Osteoblast (primary cell): ENCODE data around the gene PDGFD. TPM values are rescaled to one million over a fixed set of nuclear protein-coding genes. Genes with fewer than 3 reads are reported as not detected.

Experiments used
- DNase-seq: peaks from one replicate; pipeline ENCODE4 v3.0.0; 2011; ENCODE audit warnings: low spot score, mixed read lengths; ENCODE audit not compliant: insufficient read length; ENCODE audit errors: missing footprints
- H2AFZ ChIP-seq: 2 replicates; pipeline ENCODE4 v1.6.0; 2011; ENCODE audit warnings: mild to moderate bottlenecking, low read length
- H3K27ac ChIP-seq: 2 replicates; pipeline ENCODE4 v1.5.1; 2011; ENCODE audit warnings: mild to moderate bottlenecking, low read depth, low read length, moderate library complexity
- H3K27me3 ChIP-seq: 2 replicates; pipeline ENCODE4 v1.6.0; 2012; ENCODE audit warnings: mild to moderate bottlenecking, control low read depth, inconsistent platforms, low read length, moderate library complexity; ENCODE audit not compliant: insufficient read depth
- H3K36me3 ChIP-seq: 2 replicates; pipeline ENCODE4 v1.5.1; 2011; ENCODE audit warnings: mild to moderate bottlenecking, low read length, control low read depth, moderate library complexity; ENCODE audit not compliant: insufficient read depth
- H3K4me1 ChIP-seq: 2 replicates; pipeline ENCODE4 v1.5.1; 2011; ENCODE audit warnings: mild to moderate bottlenecking, low read length, control low read depth, moderate library complexity; ENCODE audit not compliant: insufficient read depth
- H3K4me2 ChIP-seq: 2 replicates; pipeline ENCODE4 v1.6.0; 2011; ENCODE audit warnings: mild to moderate bottlenecking, low read length; ENCODE audit not compliant: insufficient read depth
- H3K4me3 ChIP-seq: fragments of 200-600 bp; sonication (generic); 3 replicates; pipeline ENCODE4 v1.5.1; 2012; ENCODE audit warnings: mild to moderate bottlenecking, low read length, inconsistent platforms; ENCODE audit not compliant: insufficient read depth
- H3K79me2 ChIP-seq: 2 replicates; pipeline ENCODE4 v1.6.0; 2012; ENCODE audit warnings: mild to moderate bottlenecking, low read length, control low read depth, inconsistent platforms; ENCODE audit not compliant: insufficient read depth
- H3K9me3 ChIP-seq: 2 replicates; pipeline ENCODE4 v1.5.1; 2011; ENCODE audit warnings: low read depth, low read length, control low read depth
- H4K20me1 ChIP-seq: 2 replicates; pipeline ENCODE4 v1.6.0; 2012; ENCODE audit warnings: mild to moderate bottlenecking, low read length, control low read depth; ENCODE audit not compliant: insufficient read depth
- total RNA-seq: library from RNA; depleted of rRNA; stranded (reverse); fragments of >200 nt; gene quantifications from 2 replicates; pipeline ENCODE4 v1.2.3, GENCODE V29; 2012
- TF ChIP-seq, protein P1 (sequence below): IDR thresholded peaks from 2 replicates; pipeline ENCODE4 v1.5.1; 2011; ENCODE audit warnings: mild to moderate bottlenecking, low read depth, low read length, moderate library complexity; ENCODE audit errors: extremely low read depth

PDGFD gene
- total RNA-seq, 1 donor: 4.7 TPM

GRCh38 chr11:103871923-103872551 is 291.9 kb downstream of the PDGFD start:
- TF ChIP-seq, protein P1, sequence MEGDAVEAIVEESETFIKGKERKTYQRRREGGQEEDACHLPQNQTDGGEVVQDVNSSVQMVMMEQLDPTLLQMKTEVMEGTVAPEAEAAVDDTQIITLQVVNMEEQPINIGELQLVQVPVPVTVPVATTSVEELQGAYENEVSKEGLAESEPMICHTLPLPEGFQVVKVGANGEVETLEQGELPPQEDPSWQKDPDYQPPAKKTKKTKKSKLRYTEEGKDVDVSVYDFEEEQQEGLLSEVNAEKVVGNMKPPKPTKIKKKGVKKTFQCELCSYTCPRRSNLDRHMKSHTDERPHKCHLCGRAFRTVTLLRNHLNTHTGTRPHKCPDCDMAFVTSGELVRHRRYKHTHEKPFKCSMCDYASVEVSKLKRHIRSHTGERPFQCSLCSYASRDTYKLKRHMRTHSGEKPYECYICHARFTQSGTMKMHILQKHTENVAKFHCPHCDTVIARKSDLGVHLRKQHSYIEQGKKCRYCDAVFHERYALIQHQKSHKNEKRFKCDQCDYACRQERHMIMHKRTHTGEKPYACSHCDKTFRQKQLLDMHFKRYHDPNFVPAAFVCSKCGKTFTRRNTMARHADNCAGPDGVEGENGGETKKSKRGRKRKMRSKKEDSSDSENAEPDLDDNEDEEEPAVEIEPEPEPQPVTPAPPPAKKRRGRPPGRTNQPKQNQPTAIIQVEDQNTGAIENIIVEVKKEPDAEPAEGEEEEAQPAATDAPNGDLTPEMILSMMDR: no peak
- Histone ChIP-seq H3K27ac (no peak overlapping the region), H3K36me3 (no peaks in the 10 kb centered on the region), H3K9me3 (no peaks in the 10 kb centered on the region), H3K79me2 (no peaks in the 10 kb centered on the region), H3K27me3 (no peaks in the 10 kb centered on the region), H3K4me3 (no peak overlapping the region), H4K20me1 (no peaks in the 10 kb centered on the region), H2AFZ (no peak overlapping the region), H3K4me1 (no peaks in the 10 kb centered on the region), H3K4me2 (no peak overlapping the region)
- DNase-seq: peak; percentile 11

DNA sequence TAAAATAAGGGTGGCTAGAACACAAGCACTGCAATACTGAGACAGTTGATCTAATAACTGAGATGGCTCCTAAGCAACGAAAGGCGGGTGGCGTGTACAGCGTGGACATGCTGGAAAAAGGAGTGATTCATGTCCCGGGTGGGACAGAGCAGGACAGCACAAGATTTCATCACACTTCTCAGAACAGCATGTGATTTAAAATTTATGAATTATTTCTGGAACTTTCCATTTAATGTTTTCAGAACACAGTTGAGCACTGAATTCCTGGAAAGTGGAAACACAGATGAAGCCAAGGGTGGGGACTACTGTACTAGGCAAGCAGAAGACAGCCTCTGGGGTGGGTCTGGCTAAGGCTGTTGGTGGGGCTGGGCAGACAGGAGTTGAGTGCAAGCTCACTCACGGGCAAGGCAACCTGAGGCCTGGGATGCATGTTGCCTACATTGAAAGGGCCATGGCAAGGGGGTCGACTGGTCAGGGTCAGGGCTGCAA is 293.1 kb downstream of the PDGFD start:
- no peaks in the 10 kb centered on the region for H3K9me3 ChIP-seq
- no peaks in the 10 kb centered on the region for H3K27me3 ChIP-seq
- H3K4me1 ChIP-seq: no peaks in the 10 kb centered on the region
- H3K27ac ChIP-seq: no peak overlapping the region
- H3K79me2 ChIP-seq: no peaks in the 10 kb centered on the region
- TF ChIP-seq, protein P1: no peak
- no peak overlapping the region for H3K4me3 ChIP-seq
- no peaks in the 10 kb centered on the region for H3K36me3 ChIP-seq
- H2AFZ ChIP-seq: no peak overlapping the region
- H4K20me1 ChIP-seq: no peaks in the 10 kb centered on the region
- no peak overlapping the region for H3K4me2 ChIP-seq
- DNase-seq: no peak

- Histone ChIP-seq H3K79me2 (no peaks in the 10 kb centered on the region), H3K9me3 (no peaks in the 10 kb centered on the region), H3K27ac (no peak overlapping the region), H3K4me3 (no peak overlapping the region), H4K20me1 (no peaks in the 10 kb centered on the region), H2AFZ (no peak overlapping the region), H3K27me3 (no peaks in the 10 kb centered on the region), H3K4me2 (no peak overlapping the region), H3K4me1 (no peaks in the 10 kb centered on the region), H3K36me3 (no peaks in the 10 kb centered on the region)
- TF ChIP-seq, protein P1: no peak
- no peak for DNase-seq
Measured at GRCh38 chr11:103867481-103867880, 296.5 kb downstream of the PDGFD start.

- H3K27me3 ChIP-seq: no peaks in the 10 kb centered on the region
- no peaks in the 10 kb centered on the region for H4K20me1 ChIP-seq
- no peak overlapping the region for H3K27ac ChIP-seq
- H3K79me2 ChIP-seq: no peaks in the 10 kb centered on the region
- DNase-seq: no peak
- no peaks in the 10 kb centered on the region for H3K36me3 ChIP-seq
- H2AFZ ChIP-seq: no peak overlapping the region
- H3K4me3 ChIP-seq: no peak overlapping the region
- H3K4me1 ChIP-seq: no peaks in the 10 kb centered on the region
- H3K9me3 ChIP-seq: no peaks in the 10 kb centered on the region
- H3K4me2 ChIP-seq: no peak overlapping the region
- TF ChIP-seq, protein P1: no peak
Measured at GRCh38 chr11:103863497-103863896, 300.4 kb downstream of the PDGFD start.
